ENCODE data around the gene PEX11B.

The PEX11B gene

GRCh38 chr1:145871994-145872924 is 46.3 kb downstream of the PEX11B start:
- DNase-seq (ENCODE audit: low spot score) = no peak

GRCh38 chr1:145868232-145868631 is 50.3 kb downstream of the PEX11B start:
- no peak for DNase-seq (ENCODE audit: low spot score)

GRCh38 chr1:145863282-145864018 is 55.1 kb downstream of the PEX11B start:
- DNase-seq (ENCODE audit: low spot score) = no peak

Data from LoVo (cell line).